Uterus (tissue), 2 donors: ENCODE data around the gene CENPO.

Source experiments
- CTCF ChIP-seq, 4 experiments: fragments of 200-600 bp in 2 of 4; fragments of 450-650 bp in 2 of 4; sonication (generic) in 2 of 4; IDR thresholded peaks; one replicate each; pipeline ENCODE4 v1.5.1; 2016 to 2019; ENCODE audit warnings: antibody characterized with exemption in 4 of 4, mild to moderate bottlenecking in 2 of 4, moderate library complexity in 1 of 4
- POLR2A ChIP-seq, 2 donors: fragments of 450-650 bp; IDR thresholded peaks; one replicate each; pipeline ENCODE4 v1.6.1; 2016; ENCODE audit warnings: antibody characterized with exemption in 2 of 2, mild to moderate bottlenecking in 1 of 2, moderate library complexity in 1 of 2

GRCh38 chr2:24747299-24747698, 45.9 kb upstream of the CENPO start:
- TF ChIP-seq CTCF (IDR thresholded peaks at IDR 0.05) (no peak), POLR2A (IDR thresholded peaks at IDR 0.05) (no peak)
